ENCODE results near the gene OR2A5. TPM values are rescaled to one million over a fixed set of nuclear protein-coding genes. Genes with fewer than 3 reads are reported as not detected.
"Not testable (repeated sequence)": the region's sequence is repeated elsewhere in the genome, so short reads cannot be mapped to it uniquely, and the experiment has no call there.

Gene OR2A5
- total RNA-seq, 1 experiment from 2014 or later = not detected

- intact Hi-C loops (cut with micrococcal nuclease) = no loop called here
- no peaks in the 10 kb centered on the region for H3K4me1 ChIP-seq (ENCODE audit: control insufficient read depth in 1 of 2, insufficient read depth in 2 of 2, low read length in 2 of 2)
- POLR2A ChIA-PET = no interaction called here
These were observed 39.4 kb upstream of the OR2A5 start for GRCh38 chr7:144009361-144009760.

GRCh38 chr7:144010061-144010460 lies 38.7 kb upstream of the OR2A5 start:
- H3K79me2 ChIP-seq (ENCODE audit: insufficient read depth, low read length); H3K4me2 ChIP-seq (ENCODE audit: low read length); H3K4me3 ChIP-seq (replicated peaks in 1 of 2; ENCODE audit: low read depth in 1 of 2, low read length in 2 of 2); H2AFZ ChIP-seq (ENCODE audit: low read depth, low read length, poor library complexity, severe bottlenecking); H3K9me3 ChIP-seq (ENCODE audit: control insufficient read depth in 1 of 2, insufficient read depth in 1 of 2, low read depth in 1 of 2, low read length in 2 of 2); POLR2A ChIA-PET; H3K27me3 ChIP-seq (ENCODE audit: insufficient read depth, low read length); RAD21 ChIA-PET (ENCODE audit: low non-redundant PET in 1 of 2, low total read pairs in 2 of 2, uncharacterized antibody in 2 of 2, unreplicated experiment in 2 of 2); BruUV-seq (replicated peaks); H3K9ac ChIP-seq (ENCODE audit: low read length); H3K4me1 ChIP-seq (ENCODE audit: control insufficient read depth in 1 of 2, insufficient read depth in 2 of 2, low read length in 2 of 2); H3K9me2 ChIP-seq (ENCODE audit: insufficient read depth); DNase-seq (ENCODE audit: low read depth, low spot score); H3K36me3 ChIP-seq (ENCODE audit: control insufficient read depth in 1 of 2, insufficient read depth in 2 of 2, low read length in 2 of 2); ATAC-seq; H4K20me1 ChIP-seq (ENCODE audit: insufficient read depth); CTCF ChIA-PET; H3K27ac ChIP-seq (ENCODE audit: low read depth, low read length): not testable (repeated sequence)
- intact Hi-C loops (cut with micrococcal nuclease) = loop anchor here (5.0 kb wide), 1 partner anchor 33 kb away; no protein-coding TSS in a partner anchor

More at GRCh38 chr7:144009361-144009760, 39.4 kb upstream of the OR2A5 start:
- H3K27ac ChIP-seq (ENCODE audit: low read depth, low read length) = no peak overlapping the region
- RAD21 ChIA-PET (ENCODE audit: low non-redundant PET in 1 of 2, low total read pairs in 2 of 2, uncharacterized antibody in 2 of 2, unreplicated experiment in 2 of 2) = no interaction called here
- no peaks in the 10 kb centered on the region for H4K20me1 ChIP-seq (ENCODE audit: insufficient read depth)
- no peaks in the 10 kb centered on the region for H3K9me2 ChIP-seq (ENCODE audit: insufficient read depth)
- BruUV-seq (replicated peaks) = no TSS peak
- TF ChIP-seq ZBTB33 (IDR thresholded peaks at IDR 0.05; ENCODE audit: extremely low read depth, insufficient replicate concordance, low read length) (no peak), EGR1 (IDR thresholded peaks at IDR 0.05; ENCODE audit: low read depth) (no peak), ZNF274 (IDR thresholded peaks at IDR 0.05; ENCODE audit: low read depth, low read length) (no peak)
- H2AFZ ChIP-seq (ENCODE audit: low read depth, low read length, poor library complexity, severe bottlenecking) = no peak overlapping the region
- no peak overlapping the region for H3K4me2 ChIP-seq (ENCODE audit: low read length)
- no peak overlapping the region for H3K4me3 ChIP-seq (replicated peaks in 1 of 2; ENCODE audit: low read depth in 1 of 2, low read length in 2 of 2)
- H3K9ac ChIP-seq (ENCODE audit: low read length) = no peak overlapping the region
- DNase-seq (ENCODE audit: low read depth, low spot score) (no peak), ATAC-seq (no peak)
- H3K9me3 ChIP-seq (ENCODE audit: control insufficient read depth in 1 of 2, insufficient read depth in 1 of 2, low read depth in 1 of 2, low read length in 2 of 2) = no peaks in the 10 kb centered on the region; a peak in 1 of 4 replicates
- CTCF ChIA-PET = no interaction called here
- H3K27me3 ChIP-seq (ENCODE audit: insufficient read depth, low read length) = no peaks in the 10 kb centered on the region
- H3K79me2 ChIP-seq (ENCODE audit: insufficient read depth, low read length) = no peaks in the 10 kb centered on the region
- no peaks in the 10 kb centered on the region for H3K36me3 ChIP-seq (ENCODE audit: control insufficient read depth in 1 of 2, insufficient read depth in 2 of 2, low read length in 2 of 2)

GRCh38 chr7:144010821-144011220 lies 37.9 kb upstream of the OR2A5 start:
- ATAC-seq; BruUV-seq (replicated peaks); H3K9me2 ChIP-seq (ENCODE audit: insufficient read depth); H2AFZ ChIP-seq (ENCODE audit: low read depth, low read length, poor library complexity, severe bottlenecking); H3K4me3 ChIP-seq (replicated peaks in 1 of 2; ENCODE audit: low read depth in 1 of 2, low read length in 2 of 2); H3K36me3 ChIP-seq (ENCODE audit: control insufficient read depth in 1 of 2, insufficient read depth in 2 of 2, low read length in 2 of 2); H4K20me1 ChIP-seq (ENCODE audit: insufficient read depth); RAD21 ChIA-PET (ENCODE audit: low non-redundant PET in 1 of 2, low total read pairs in 2 of 2, uncharacterized antibody in 2 of 2, unreplicated experiment in 2 of 2); H3K79me2 ChIP-seq (ENCODE audit: insufficient read depth, low read length); H3K4me2 ChIP-seq (ENCODE audit: low read length); H3K27me3 ChIP-seq (ENCODE audit: insufficient read depth, low read length); DNase-seq (ENCODE audit: low read depth, low spot score); H3K4me1 ChIP-seq (ENCODE audit: control insufficient read depth in 1 of 2, insufficient read depth in 2 of 2, low read length in 2 of 2); H3K27ac ChIP-seq (ENCODE audit: low read depth, low read length); H3K9ac ChIP-seq (ENCODE audit: low read length); POLR2A ChIA-PET; H3K9me3 ChIP-seq (ENCODE audit: control insufficient read depth in 1 of 2, insufficient read depth in 1 of 2, low read depth in 1 of 2, low read length in 2 of 2); CTCF ChIA-PET: not testable (repeated sequence)
- intact Hi-C loops (cut with micrococcal nuclease) = loop anchor here (5.0 kb wide), 1 partner anchor 34 kb away; no protein-coding TSS in a partner anchor

Data from HCT116 (cell line).